ENCODE data around the gene KLHL17.

DNA sequence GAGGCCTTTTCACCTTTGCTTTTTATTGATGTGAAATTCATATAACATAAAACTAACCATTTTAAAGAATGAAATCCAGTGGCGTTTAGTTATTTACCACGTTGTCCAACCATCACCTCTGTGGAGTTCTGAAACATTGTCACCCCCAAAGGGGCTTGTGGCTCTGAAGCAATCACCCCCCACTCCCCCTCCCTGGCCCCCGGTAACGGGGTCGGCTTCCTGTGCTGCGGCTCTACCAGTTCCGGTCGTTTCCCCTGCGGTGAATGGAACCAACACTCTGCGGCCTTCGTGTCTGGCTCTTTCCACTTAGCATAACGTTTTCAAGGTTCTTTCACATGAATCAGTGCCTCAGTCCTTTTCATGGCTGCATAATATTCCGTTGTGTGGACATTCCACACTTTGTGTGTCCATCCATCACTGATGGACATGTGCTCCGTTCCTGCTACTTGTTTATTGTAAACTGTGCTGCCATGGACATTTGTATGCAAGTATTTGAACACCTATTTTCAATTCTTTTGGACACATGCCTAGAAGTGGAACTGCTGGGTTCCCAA lies 51.1 kb downstream of the KLHL17 start:
- TF ChIP-seq, protein P1, sequence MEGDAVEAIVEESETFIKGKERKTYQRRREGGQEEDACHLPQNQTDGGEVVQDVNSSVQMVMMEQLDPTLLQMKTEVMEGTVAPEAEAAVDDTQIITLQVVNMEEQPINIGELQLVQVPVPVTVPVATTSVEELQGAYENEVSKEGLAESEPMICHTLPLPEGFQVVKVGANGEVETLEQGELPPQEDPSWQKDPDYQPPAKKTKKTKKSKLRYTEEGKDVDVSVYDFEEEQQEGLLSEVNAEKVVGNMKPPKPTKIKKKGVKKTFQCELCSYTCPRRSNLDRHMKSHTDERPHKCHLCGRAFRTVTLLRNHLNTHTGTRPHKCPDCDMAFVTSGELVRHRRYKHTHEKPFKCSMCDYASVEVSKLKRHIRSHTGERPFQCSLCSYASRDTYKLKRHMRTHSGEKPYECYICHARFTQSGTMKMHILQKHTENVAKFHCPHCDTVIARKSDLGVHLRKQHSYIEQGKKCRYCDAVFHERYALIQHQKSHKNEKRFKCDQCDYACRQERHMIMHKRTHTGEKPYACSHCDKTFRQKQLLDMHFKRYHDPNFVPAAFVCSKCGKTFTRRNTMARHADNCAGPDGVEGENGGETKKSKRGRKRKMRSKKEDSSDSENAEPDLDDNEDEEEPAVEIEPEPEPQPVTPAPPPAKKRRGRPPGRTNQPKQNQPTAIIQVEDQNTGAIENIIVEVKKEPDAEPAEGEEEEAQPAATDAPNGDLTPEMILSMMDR (IDR thresholded peaks at IDR 0.05; ENCODE audit: low read depth, low read length, poor library complexity, severe bottlenecking): no peak
- no peak for TF ChIP-seq EZH2phosphoT487 (IDR thresholded peaks at IDR 0.05; ENCODE audit: borderline replicate concordance, low read length)
